ENCODE measurements around the gene GALNT6. TPM values are rescaled to one million over a fixed set of nuclear protein-coding genes. Genes with fewer than 3 reads are reported as not detected.

The GALNT6 gene
- total and polyA plus RNA-seq, 2 of the 13 experiments (the other 11 are each of a cell fraction or from before 2014, with no cell fraction given), result 1.0 to 1.1 TPM

- peak; percentile 35; the same call in 1 of the 2 replicates for TF ChIP-seq ZNF777 (CRISPR knock-in tag; IDR thresholded peaks at IDR 0.05)
- no peak for TF ChIP-seq FOXP4 (CRISPR knock-in tag; IDR thresholded peaks at IDR 0.05)
- peak; percentile 15; the same call in 1 of the 2 replicates for TF ChIP-seq FOXK1 (CRISPR knock-in tag; IDR thresholded peaks at IDR 0.05; ENCODE audit: borderline replicate concordance, low read depth)
- 0 out of 2 replicates have a peak, but pooled peaks have one; percentile 20 for TF ChIP-seq THAP11 (CRISPR knock-in tag; IDR thresholded peaks at IDR 0.05)
- TF ChIP-seq NR2F1 (CRISPR knock-in tag; IDR thresholded peaks at IDR 0.05), result peak; percentile 79 to 85
- peak; percentile 86 for TF ChIP-seq NR2F6 (IDR thresholded peaks at IDR 0.05)
- TF ChIP-seq NR2F6 (CRISPR knock-in tag; IDR thresholded peaks at IDR 0.05), result peak; percentile 82
- 0 out of 2 replicates have a peak, but pooled peaks have one; percentile 28 for TF ChIP-seq MED1 (CRISPR knock-in tag; IDR thresholded peaks at IDR 0.05)
- TF ChIP-seq ZNF230 (CRISPR knock-in tag; IDR thresholded peaks at IDR 0.05), result 0 out of 2 replicates have a peak, but pooled peaks have one; percentile 44
- TF ChIP-seq SMC3 (IDR thresholded peaks at IDR 0.05; ENCODE audit: low read length), result peak; percentile 89
- TF ChIP-seq TARDBP (CRISPR knock-in tag; IDR thresholded peaks at IDR 0.05), result no peak
- TF ChIP-seq THYN1 (CRISPR knock-in tag; IDR thresholded peaks at IDR 0.05; ENCODE audit: borderline replicate concordance, low read depth), result 0 out of 2 replicates have a peak, but pooled peaks have one; percentile 39
- 0 out of 2 replicates have a peak, but pooled peaks have one; percentile 43 for TF ChIP-seq ISX (CRISPR knock-in tag; conservative IDR thresholded peaks at IDR 0.05)
- TF ChIP-seq CEBPG (CRISPR knock-in tag; IDR thresholded peaks at IDR 0.05), result peak; percentile 22; the same call in 1 of the 2 replicates
Measured at GRCh38 chr12:51341251-51342007, 49.8 kb downstream of the GALNT6 start (continued).

Data from HepG2 (cell line).